Measurements from ENCODE around the gene WARS2.

Gene WARS2

GRCh38 chr1:119080586-119080985, 59.9 kb downstream of the WARS2 start:
- DNase-seq, result no peak

- no peak for DNase-seq
Observed at GRCh38 chr1:119079881-119080280, 60.6 kb downstream of the WARS2 start.

DNA sequence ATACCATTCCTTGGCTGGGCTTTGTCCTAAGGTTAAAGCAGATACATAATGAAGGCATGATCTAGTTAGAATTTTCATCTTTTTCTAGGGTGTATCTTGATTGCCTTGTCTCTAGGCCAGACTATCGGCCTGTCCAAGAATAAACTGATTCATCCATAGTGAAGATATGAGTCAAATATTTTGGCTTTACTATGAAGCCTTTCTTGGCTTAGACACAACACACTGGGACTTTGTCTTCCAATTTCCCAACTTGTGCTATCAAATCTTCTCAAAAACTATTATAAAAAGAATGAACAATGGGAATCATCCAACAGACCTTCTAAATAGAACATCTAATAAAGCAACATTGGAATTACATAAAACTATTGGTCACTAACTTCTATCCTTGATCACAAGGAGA, 64.8 kb downstream of the WARS2 start:
- no peak for DNase-seq

- DNase-seq, result no peak
Observed at GRCh38 chr1:119071321-119071720, 69.1 kb downstream of the WARS2 start.

DNA sequence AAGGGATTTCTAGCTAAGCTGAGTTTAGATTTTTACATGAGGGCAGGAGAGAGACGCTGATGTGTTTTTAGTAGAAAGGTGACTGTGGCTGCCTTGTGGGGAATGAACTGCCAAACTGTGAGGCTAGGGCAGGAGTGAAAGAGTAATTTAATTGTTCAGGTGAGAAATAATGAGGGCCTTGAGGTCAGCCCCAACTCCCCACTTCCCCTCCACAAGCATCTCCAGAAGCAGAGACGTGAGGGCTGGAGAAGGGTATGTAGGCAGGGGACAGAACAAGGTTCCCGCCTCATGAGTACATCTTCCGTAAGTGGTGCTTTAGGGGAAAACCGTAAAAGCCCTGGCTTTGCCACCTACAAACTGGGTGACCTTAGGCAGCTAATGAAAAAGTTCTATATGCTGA, 70.8 kb downstream of the WARS2 start:
- no peak for DNase-seq

DNA sequence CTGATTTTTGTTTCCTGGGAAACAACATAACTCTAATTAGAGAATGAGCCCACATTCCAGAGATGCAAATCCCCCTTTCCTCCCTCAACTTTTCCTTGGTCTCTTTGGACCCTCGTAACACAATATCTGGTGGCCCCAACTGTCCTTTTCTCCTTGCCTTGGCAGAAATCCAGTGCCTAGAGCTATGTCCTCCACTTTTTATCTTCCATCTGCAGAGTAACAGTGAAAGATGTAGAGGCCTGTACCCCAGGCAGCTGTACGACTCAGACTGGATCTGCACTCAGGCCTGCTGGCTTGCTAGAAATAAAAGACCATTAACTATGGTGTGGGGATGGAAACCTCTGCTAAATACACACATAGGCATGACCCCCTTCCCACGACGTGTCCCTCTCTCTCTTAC, 72.0 kb downstream of the WARS2 start:
- DNase-seq, result no peak

DNA sequence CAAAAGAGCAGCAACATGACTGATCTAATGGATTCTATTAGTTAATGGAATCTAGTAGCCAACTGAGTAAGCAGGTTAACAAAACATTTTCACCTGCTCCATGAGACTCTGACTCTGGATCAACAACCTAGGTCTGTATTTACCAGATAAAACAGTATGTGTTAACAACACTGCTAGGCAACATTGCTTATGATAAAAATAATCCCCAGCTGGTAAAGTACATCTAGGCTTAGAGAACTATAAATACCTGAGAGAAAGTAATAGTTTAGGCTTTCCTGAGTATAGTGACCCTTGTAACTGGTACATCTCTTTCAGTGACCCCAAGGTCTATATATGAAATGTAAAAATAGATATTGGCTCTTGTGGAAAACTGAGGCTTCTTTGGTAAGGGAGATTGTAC, 78.8 kb downstream of the WARS2 start:
- DNase-seq, result no peak

DNA sequence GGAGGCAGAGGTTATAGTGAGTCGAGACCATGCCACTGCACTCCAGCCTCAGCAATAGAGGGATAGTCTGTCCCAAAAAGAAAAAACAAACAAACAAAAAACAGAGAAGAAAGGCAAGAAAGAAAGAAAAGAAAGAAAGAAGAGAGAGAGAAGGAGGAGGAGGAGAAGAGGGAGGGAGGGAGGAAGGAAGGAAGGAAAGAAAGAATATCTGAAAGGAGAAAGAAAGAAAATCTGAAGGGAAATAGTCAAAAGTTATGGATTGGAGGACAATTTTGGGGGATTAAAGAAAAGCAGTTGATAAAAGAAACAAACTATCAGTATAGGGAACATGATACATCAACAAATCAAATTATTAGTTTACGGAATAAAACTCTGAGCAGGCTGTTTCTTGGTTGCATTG, 84.9 kb downstream of the WARS2 start:
- no peak for DNase-seq

DNA sequence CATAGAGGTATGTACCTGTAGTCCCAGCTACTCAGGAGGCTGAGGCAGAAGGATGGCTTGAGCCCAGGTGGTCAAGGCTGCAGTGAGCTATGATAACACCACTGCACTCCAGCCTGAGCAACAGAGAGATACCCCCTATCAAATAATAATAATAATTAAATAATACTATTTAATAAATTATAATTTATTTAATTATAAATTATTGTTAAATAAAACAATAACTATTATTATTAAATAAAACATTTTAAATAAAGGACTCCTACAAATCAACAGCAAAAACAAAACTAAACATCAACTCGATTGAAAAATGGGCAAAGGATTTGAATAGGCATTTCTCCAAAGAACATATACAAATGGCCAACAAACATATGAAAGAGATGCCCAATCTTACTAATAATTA, 86.5 kb downstream of the WARS2 start:
- DNase-seq, result no peak

- no peak for DNase-seq
Observed at GRCh38 chr1:119052267-119052666, 88.2 kb downstream of the WARS2 start.

DNA sequence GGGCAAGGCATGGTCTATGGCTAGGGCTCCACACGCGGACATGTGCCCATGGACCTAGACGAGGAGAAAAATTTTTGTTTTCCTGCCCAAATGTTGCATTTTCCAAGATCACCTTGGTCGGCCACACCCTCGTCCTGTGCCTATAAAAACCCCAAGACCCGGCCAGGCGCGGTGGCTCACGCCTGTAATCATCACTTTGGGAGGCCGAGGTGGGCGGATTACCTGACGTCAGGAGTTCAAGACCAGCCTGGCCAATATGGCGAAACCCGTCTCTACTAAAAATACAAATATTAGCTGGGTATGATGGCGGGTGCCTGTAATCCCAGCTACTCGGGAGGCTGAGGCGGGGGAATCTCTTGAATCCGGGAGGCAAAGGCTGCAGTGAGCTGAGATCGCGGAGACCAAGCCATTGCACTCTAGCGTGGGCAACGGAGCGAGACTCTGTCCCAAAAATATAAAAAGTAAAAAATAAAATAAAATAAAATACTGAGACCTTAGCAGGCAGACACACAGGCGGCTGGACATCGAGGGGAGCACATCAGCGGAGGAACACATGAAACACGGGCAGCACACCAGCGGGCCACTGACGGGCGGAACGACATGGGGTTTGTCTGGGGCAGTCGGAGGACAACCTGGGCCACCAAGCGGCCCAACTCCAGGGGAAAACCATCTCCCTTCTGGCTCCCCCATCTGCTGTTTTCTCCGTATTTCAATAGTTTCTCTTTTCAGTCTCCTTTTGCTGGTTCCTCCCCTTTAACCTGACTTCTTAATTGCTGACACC, 91.6 kb downstream of the WARS2 start:
- no peak for DNase-seq

- no peak for DNase-seq
Observed at GRCh38 chr1:119046785-119047438, 93.5 kb downstream of the WARS2 start.

GRCh38 chr1:119046429-119046784, 94.0 kb downstream of the WARS2 start:
- no peak for DNase-seq

- no peak for DNase-seq
Observed at GRCh38 chr1:119045096-119045746, 95.2 kb downstream of the WARS2 start.

DNA sequence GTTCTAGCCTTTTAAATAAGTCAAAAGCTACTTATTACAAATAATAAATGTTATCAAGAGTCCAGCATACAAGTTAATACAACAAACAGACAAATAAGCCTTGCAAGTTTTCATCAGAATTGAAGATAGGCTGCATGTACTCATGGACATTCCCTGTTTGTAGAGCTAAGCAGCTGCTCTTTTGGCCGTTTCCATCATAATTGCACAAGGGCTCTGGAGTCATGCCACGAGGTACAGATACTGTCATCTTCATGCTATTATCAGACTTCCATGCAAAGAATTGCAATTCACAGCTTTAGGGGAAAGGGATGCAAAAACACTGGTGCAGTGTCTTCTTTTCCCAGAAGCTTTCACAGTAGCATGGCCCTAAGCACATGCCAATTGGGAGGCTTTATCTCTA, 99.5 kb downstream of the WARS2 start:
- no peak for DNase-seq

- DNase-seq, result no peak
Observed at GRCh38 chr1:119040489-119040888, 100.0 kb downstream of the WARS2 start.

- no peak for DNase-seq
Observed at GRCh38 chr1:119038363-119038762, 102.1 kb downstream of the WARS2 start.

GRCh38 chr1:119034359-119034758, 106.1 kb downstream of the WARS2 start:
- DNase-seq, result no peak

GRCh38 chr1:119032986-119033385, 107.5 kb downstream of the WARS2 start:
- DNase-seq, result no peak

GRCh38 chr1:119027759-119028158, 112.7 kb downstream of the WARS2 start:
- DNase-seq, result no peak

DNA sequence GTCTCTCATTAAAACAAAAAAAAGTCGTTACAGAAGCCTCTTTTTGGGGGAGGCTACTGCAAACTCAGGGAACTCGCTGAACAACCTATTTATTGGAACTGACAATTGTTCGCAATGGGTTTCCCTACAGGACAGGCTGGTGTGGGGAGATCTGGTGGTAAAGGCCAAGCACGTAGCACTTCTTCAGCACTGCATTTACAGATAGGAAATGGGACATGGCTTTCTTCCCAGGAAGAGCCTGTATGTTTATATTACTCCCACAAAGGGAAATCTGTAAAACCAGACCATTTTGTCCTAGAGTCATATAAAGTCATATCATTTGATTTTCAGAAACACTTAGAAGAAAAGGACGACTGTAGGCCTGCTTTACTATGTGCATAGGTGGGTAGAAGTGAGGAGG, 113.5 kb downstream of the WARS2 start:
- DNase-seq, result no peak

DNA sequence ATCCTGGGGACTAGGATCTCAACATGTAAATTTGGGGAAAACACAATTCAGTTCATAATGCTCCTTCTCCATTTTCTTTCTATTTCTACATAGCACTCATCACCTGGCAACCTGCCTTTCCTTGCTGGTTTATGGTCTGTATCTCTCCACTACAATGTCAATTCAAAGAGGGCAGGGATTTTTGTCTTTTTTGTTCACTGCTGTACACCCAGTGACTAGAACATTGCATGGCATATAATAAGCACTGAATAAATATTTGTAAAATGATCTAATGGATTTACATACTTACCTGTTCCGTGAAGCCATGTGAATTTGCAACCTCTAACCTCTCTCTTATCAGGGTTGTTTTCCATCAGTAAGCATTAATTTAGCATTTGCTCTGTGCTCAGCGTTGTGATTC, 124.9 kb downstream of the WARS2 start:
- DNase-seq, result no peak

- DNase-seq, result no peak
Observed at GRCh38 chr1:119012383-119012782, 128.1 kb downstream of the WARS2 start.

DNA sequence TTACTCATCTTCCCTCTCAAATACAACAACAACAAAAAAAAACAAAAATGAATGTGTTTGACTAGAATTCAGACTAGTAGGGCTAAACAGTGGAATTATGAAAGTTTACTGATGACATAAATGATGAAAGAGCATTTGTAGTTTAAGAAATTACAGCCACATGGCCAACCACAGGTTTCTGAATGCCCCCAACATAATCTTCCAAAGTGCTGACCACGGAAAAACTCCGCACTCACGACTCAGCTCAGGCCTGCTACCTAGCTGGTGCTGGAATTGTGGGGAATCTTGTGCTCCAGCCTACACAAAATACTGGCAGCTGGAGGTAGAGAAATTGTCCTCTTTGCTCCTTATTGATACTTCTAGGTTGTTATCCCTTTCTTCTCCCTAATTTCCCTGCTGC, 128.7 kb downstream of the WARS2 start:
- no peak for DNase-seq

Measured in GDM1 (cell line).